ENCODE measurements around the gene KRT73.

Gene KRT73

GRCh38 chr12:52659951-52660350, 41.6 kb upstream of the KRT73 start:
- H3K4me3 ChIP-seq (ENCODE audit: low read length, poor library complexity, severe bottlenecking): no peak overlapping the region
- no peaks in the 10 kb centered on the region for H3K36me3 ChIP-seq (ENCODE audit: insufficient read depth, low read length)
- no peak overlapping the region for H3K4me2 ChIP-seq (ENCODE audit: low read depth, low read length, poor library complexity, severe bottlenecking)
- no peaks in the 10 kb centered on the region for H3K9me2 ChIP-seq (replicated peaks; ENCODE audit: low read depth, low read length)
- peak overlapping the region; percentile 24; the same call in 1 of the 2 replicates for H2AFZ ChIP-seq (ENCODE audit: low read length)
- no peaks in the 10 kb centered on the region for H3K27me3 ChIP-seq (ENCODE audit: insufficient read depth, low read length, poor library complexity, severe bottlenecking)
- H3K4me1 ChIP-seq (ENCODE audit: insufficient read depth, low read length, poor library complexity, severe bottlenecking): peaks cover 48% of the 10 kb centered on the region
- H4K20me1 ChIP-seq (ENCODE audit: insufficient read depth, low read length, poor library complexity, severe bottlenecking): no peaks in the 10 kb centered on the region
- no peaks in the 10 kb centered on the region for H3F3A ChIP-seq (ENCODE audit: low read depth)
- no peaks in the 10 kb centered on the region for H3K9me3 ChIP-seq (ENCODE audit: insufficient read depth, low read depth, low read length)
- peak overlapping the region; percentile 3 for H3K9ac ChIP-seq (ENCODE audit: low read depth, low read length, poor library complexity, severe bottlenecking)
- H3K79me2 ChIP-seq (ENCODE audit: insufficient read depth, low read length): no peaks in the 10 kb centered on the region
- TF ChIP-seq CTCF (conservative IDR thresholded peaks at IDR 0.05; ENCODE audit: low read length): no peak
- TF ChIP-seq EZH2phosphoT487 (IDR thresholded peaks at IDR 0.05; ENCODE audit: borderline replicate concordance): no peak

GRCh38 chr12:52659395-52659794, 41.0 kb upstream of the KRT73 start:
- no peak for TF ChIP-seq EZH2phosphoT487 (IDR thresholded peaks at IDR 0.05; ENCODE audit: borderline replicate concordance)
- no peak for TF ChIP-seq CTCF (conservative IDR thresholded peaks at IDR 0.05; ENCODE audit: low read length)
- no peak overlapping the region for H3K4me3 ChIP-seq (ENCODE audit: low read length, poor library complexity, severe bottlenecking)
- H3K4me2 ChIP-seq (ENCODE audit: low read depth, low read length, poor library complexity, severe bottlenecking): no peak overlapping the region
- no peaks in the 10 kb centered on the region for H3K79me2 ChIP-seq (ENCODE audit: insufficient read depth, low read length)
- H3K9me2 ChIP-seq (replicated peaks; ENCODE audit: low read depth, low read length): no peaks in the 10 kb centered on the region
- H3K27me3 ChIP-seq (ENCODE audit: insufficient read depth, low read length, poor library complexity, severe bottlenecking): no peaks in the 10 kb centered on the region
- peaks cover 52% of the 10 kb centered on the region for H3K4me1 ChIP-seq (ENCODE audit: insufficient read depth, low read length, poor library complexity, severe bottlenecking)
- H3K9me3 ChIP-seq (ENCODE audit: insufficient read depth, low read depth, low read length): no peaks in the 10 kb centered on the region
- H2AFZ ChIP-seq (ENCODE audit: low read length): no peak overlapping the region
- no peaks in the 10 kb centered on the region for H3K36me3 ChIP-seq (ENCODE audit: insufficient read depth, low read length)
- no peaks in the 10 kb centered on the region for H4K20me1 ChIP-seq (ENCODE audit: insufficient read depth, low read length, poor library complexity, severe bottlenecking)
- peak overlapping the region; percentile 3 for H3K9ac ChIP-seq (ENCODE audit: low read depth, low read length, poor library complexity, severe bottlenecking)
- H3F3A ChIP-seq (ENCODE audit: low read depth): no peaks in the 10 kb centered on the region

- H3F3A ChIP-seq (ENCODE audit: low read depth): no peaks in the 10 kb centered on the region
- no peak overlapping the region for H2AFZ ChIP-seq (ENCODE audit: low read length)
These were observed 39.8 kb upstream of the KRT73 start for GRCh38 chr12:52658196-52658595.

More at GRCh38 chr12:52658196-52658595, 39.8 kb upstream of the KRT73 start:
- H3K9me3 ChIP-seq (ENCODE audit: insufficient read depth, low read depth, low read length): no peaks in the 10 kb centered on the region
- TF ChIP-seq EZH2phosphoT487 (IDR thresholded peaks at IDR 0.05; ENCODE audit: borderline replicate concordance) (no peak), CTCF (conservative IDR thresholded peaks at IDR 0.05; ENCODE audit: low read length) (no peak)
- no peak overlapping the region for H3K4me2 ChIP-seq (ENCODE audit: low read depth, low read length, poor library complexity, severe bottlenecking)
- no peaks in the 10 kb centered on the region for H3K9me2 ChIP-seq (replicated peaks; ENCODE audit: low read depth, low read length)
- no peaks in the 10 kb centered on the region for H3K27me3 ChIP-seq (ENCODE audit: insufficient read depth, low read length, poor library complexity, severe bottlenecking)
- H3K9ac ChIP-seq (ENCODE audit: low read depth, low read length, poor library complexity, severe bottlenecking): no peak overlapping the region
- H3K4me1 ChIP-seq (ENCODE audit: insufficient read depth, low read length, poor library complexity, severe bottlenecking): peaks cover 52% of the 10 kb centered on the region
- no peaks in the 10 kb centered on the region for H3K79me2 ChIP-seq (ENCODE audit: insufficient read depth, low read length)
- H3K36me3 ChIP-seq (ENCODE audit: insufficient read depth, low read length): no peaks in the 10 kb centered on the region
- H3K4me3 ChIP-seq (ENCODE audit: low read length, poor library complexity, severe bottlenecking): no peak overlapping the region
- no peaks in the 10 kb centered on the region for H4K20me1 ChIP-seq (ENCODE audit: insufficient read depth, low read length, poor library complexity, severe bottlenecking)

Measured in Loucy (cell line).